GM19239 (cell line): ENCODE data around the gene ZNF320.
"Not testable (repeated sequence)": the region's sequence is repeated elsewhere in the genome, so short reads cannot be mapped to it uniquely, and the experiment has no call there.

ENCODE experiments used
- DNase-seq: peaks from one replicate; pipeline ENCODE4 v3.0.0; 2011; ENCODE audit warnings: low spot score; ENCODE audit not compliant: insufficient read length
- FAIRE-seq: peaks from 2 replicates; lab custom pipeline; 2011; peaks lifted over from hg19 to GRCh38; lab: Jason Lieb, UNC

The ZNF320 gene

DNA sequence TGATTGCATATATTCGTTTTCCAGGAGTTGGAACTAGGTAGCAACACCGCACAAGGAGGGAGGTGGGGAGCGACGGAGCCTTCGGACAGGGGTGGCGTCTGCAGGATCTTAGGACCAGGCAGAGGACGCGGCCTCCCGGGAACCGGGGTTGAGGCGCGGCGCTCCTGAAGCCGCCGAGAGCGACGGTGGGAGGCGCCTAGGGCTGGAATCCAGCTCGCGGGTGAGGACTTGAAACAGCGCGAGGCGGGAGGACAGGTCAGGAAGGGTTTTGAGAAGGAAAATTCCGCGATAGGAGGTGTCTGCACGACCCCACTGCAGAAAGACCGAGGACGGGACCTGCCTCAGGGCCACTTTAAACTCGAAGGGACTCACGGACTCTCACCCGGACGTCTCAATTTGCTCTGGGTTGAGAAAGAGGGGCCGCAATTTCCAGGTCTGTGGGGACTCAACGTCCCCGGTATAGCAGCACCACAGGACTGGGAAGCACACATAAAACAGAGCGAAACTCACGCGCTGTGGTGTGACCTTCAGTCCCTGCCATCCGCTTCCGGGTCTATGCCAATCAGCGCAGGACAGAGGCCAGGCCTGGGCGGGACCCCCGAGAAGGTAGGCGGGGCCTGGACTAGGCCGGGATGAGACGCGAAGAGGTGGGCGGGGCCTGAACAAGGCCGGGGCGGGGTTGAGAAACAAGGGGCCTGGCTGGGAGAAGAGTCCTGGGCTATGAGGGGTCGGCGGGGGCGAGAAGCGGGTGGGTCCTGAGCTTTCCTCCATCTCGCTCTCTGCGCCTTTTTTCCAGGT is at the start of gene ZNF320:
TSS of gene ZNF320 (minus strand) at position 498 of the 798 bp plus-strand sequence. CDS start 7,380 bp downstream, outside the sequence.
- DNase-seq (peak; percentile 79), FAIRE-seq (peak; percentile 89)

DNA sequence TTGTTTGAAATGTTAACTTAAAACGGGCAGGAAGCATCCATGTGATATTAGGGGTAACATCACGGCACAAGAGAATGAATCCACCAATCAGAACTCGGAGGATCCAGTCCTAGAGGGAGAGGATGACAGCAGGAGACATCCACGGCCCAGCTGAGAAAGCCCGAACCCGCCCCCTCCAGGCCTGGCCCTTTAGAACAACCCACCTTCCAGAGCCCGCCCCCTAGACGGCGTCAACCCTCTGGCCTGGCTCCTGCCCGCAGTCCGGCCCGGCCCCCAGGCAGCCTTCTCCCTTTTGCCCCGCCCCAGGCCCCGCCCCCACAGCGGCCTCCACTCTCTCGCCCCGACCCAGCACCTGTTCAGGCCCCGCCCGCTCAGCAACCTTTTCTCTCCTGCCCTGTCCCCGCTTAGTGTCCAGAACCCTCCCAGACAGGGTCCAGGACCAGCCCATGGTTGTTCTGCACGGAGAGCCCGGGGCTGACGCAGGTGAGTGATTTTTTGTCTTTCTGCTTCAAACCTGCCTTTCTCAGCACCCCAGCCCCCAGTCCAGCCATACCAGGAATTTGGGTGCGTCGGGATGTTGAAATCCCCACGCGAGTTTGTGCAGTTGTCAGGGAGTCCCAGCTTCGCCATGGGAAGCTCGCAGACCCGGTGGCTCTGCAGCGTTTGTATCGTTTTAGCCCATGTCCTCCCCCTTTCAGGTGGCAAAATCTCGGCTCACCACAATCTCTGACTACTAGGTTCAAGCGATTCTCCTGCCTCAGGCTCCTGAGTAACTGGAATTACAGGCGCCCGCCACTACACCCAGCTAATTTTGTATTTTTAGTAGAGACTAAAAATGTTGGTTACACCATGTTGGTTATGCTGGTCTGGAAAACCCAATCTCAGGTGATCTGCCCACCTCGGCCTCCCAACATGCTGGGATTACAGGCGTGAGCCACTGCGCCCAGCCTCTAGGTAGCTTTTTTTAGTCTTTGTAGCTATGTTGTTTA is 49.2 kb upstream of the ZNF320 start:
- FAIRE-seq (no peak), DNase-seq (no peak)

DNA sequence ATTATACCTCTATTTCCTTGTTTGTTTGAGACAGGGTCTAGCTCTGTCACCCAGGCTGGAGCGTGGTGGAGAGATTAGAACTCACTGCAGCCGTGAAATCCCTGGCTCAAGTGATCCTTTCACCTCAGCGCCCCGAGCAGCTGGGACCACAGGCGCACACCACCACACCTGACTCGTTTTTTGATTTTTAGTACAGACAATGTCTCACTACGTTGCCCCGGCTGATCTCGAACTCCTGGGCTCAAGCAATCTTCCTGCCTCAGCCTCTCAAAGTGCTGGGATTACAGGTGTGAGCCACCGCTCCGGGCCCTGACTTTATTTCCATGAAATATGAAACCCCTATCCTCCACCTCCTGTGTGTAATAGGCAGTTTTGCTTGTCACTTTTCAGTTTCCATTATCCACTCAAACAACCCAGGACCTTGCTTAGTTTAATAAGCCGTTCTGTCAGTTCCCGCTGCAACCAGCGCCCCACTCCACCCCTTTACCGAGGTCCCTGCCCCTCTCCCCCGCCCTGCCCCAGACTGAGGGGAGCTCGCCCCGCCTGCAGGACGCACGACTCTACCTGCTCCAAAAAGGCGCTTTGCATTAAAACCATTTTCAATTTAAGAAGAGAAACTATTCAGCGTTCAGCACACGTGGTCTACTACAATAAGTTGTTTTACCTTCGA is 48.4 kb upstream of the ZNF320 start:
- no peak for FAIRE-seq

DNA sequence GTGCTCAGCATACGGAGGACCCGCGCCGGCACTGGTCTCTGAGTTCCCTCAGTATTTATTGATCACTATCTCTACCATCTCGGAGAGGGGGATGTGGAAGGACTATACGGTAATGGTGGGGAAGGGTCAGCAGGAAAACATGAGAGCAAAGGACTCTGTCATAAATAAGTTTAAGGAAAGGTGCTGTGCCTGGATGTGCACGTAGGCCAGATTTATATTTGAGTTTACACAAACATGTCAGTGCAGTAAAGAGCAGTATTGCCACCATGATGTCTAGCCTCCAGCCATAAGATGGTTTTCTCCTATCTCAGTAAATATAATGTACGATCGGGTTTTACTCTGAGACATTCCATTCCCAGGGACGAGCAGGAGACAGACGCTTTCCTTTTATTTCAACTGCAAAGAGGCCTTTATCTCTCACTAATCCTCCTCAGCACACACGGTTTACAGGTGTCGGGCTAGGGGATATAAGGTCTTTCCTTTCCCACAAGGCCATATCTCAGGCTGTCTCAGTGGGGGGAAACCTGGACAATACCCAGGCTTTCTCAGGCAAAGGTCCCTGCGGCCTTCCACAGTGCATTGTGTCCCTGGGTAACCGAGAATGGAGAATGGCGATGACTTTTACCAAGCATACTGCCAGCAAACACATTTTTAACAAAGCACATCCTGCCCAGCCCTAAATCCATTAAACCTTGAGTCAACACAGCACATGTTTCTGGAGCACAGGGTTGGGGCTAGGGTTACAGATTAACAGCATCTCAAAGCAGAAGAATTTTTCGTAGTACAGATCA is 47.5 kb upstream of the ZNF320 start:
- FAIRE-seq, DNase-seq: not testable (repeated sequence)

More for the DNA sequence above, 48.4 kb upstream of the ZNF320 start:
- DNase-seq, result no peak

DNA sequence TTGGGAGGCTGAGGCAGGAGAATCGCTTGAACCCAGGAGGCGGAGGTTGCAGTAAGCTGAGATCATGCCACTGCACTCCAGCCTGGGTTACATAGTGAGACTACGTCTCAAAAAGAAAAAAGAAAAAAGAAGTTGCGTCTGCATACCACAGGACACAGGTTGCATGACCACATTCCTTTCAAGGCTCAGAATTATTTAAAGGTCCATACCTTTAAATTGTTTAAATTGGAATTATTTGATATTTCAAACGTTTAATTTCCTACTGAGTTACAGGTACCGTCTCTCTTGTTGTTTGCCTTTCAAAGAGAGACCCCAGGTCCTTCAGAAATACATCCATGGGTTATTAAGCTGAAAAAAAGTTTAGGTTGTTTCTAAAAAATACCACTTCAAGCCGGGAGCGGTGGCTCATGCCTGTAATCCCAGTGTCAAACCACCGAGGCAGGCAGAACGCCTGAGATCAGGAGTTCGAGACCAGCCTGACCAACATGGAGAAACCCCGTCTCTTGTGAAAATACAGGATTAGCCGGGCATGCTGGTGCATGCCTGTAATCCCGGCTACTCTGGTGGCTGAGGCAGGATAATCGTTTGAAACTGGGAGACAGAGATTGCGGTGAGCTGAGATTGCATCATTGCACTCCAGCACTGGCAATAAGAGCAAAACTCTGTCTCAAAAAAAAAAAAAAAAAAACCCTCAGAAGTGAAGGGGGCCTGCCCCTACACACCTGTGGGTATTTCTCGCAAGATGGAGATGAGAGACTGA is 46.6 kb upstream of the ZNF320 start:
- no peak for FAIRE-seq
- DNase-seq, result no peak

DNA sequence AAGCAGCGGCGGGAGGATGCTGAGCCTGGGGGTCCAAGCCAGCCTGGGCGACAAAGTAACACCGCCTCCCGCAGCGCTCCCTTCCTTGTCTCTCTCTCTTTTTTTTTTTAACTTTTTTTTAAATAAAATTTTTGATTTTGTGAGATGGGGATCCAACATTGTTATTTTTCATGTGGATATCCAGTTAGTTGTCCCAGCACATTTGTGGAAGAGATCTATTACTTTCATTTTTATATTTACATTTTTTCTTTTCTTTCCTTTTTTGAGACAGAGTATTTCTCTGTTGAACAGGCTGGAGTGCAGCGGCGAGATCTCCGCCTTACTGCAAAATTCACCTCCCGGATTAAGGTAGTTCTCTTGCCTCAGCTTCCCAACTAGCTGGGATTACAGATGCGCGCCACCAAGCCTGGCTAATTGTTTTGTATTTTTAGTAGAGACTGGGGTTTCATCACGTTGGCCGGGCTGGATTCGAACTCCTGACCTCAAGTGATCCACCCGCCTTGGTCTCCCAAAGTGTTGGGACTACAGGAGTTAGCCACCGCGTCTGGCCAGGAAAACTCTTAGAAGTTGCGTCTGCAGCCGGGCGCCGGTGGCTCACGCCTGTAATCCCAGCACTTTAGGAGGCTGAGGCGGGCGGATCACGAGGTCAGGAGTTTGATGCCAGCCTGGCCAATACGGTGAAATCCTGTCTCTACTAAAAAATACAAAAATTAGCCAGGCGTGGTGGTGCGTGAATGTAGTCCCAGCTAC is 45.9 kb upstream of the ZNF320 start:
- no peak for FAIRE-seq

DNA sequence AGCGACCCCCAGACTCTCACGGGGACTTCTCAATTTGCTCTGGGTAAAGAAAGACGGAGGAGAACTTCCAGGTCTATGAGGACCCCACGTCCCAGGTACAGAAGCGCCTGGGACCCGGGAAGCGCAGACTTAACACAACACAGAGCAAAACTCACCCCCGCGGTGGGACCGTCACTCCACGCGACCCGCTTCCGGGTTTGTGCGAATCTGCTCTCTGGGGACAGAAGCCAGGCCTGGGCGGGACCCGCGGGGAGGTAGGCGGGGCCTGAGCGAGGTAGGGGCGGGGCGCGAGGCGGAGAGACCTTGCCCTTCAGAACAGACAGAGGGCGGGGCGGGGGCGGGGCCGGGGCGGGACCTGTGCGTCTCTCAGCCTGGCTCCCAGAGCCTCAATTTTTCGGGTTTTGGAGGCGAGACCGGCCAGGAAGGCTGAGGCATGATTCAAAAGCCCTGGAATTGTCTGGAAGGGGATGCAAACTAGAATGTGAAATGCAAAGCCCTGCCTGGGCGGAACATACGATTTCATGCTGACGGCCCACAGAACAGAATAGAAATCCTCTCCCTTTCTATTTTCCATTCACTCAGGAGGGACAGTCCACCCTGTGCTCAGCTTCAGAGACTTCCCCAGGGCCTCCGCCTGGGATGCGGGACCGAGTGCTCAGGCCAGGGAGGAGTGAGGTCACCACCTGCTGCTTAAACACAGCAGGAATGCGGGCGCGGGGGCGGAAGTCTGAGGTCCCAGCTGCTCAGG is 45.1 kb upstream of the ZNF320 start:
- DNase-seq (peak; percentile 80), FAIRE-seq (peak; percentile 91)

More for the DNA sequence above, 45.9 kb upstream of the ZNF320 start:
- no peak for DNase-seq

DNA sequence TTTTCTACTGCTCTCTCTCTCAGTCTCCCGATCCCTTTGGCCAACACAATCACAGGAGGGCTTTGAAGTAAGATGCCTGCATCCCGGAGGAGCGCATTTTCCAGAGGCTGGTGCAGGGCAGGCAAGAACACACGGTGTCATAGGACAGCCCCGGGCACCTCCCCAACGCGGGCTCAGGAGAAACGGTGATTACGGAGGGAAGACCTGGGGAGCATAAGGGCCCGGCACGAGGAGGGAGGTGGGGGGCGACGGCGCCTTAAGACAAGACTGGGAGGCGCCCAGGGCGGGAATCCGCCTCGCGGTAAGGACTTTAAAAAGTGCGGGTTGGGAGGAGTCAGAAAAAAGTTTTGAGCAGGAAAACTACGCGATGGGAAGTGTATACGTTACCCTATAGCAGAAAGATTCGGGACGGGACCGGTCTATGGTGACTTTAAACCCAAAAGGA is 44.5 kb upstream of the ZNF320 start:
- DNase-seq (no peak), FAIRE-seq (no peak)

DNA sequence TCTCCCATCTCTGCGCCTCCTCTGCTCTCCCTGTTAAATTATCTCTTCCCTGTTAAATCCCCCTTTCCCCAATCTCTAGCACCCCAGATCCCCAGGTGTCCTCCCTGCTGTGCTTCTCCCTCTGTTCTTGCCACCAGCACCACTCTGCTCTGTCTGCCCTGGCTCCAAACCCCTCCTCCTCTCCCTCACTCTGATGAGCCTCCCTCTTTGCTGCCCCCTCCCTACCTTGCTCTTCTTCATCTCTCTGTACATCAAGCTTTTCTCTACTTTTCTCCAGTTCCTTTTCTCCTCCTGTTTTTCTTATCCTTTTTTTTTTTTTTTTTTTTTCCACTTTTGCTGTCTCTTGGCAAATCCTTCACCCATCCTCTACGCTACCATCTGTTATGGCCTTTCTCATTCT is 44.1 kb upstream of the ZNF320 start:
- not testable (repeated sequence) for DNase-seq, FAIRE-seq

DNA sequence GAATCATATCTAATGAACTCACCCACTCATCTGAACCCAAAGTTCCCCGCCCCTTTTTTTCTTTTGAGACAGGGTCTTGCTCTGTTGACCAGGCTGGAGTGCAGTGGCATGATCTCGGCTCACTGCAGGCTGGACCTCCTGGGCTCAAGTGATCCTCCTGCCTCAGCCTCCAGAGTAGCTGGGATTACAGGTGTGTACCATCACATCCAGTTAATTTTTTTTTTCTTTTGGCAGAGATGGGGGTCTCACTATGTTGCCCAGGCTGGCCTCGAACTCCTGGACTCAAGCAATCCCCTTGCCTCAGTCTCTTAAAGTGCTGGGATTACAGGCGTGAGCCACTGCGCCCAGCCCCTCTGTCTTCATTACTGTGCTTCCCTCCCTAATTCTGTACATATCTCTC is 43.5 kb upstream of the ZNF320 start:
- FAIRE-seq, DNase-seq: not testable (repeated sequence)

DNA sequence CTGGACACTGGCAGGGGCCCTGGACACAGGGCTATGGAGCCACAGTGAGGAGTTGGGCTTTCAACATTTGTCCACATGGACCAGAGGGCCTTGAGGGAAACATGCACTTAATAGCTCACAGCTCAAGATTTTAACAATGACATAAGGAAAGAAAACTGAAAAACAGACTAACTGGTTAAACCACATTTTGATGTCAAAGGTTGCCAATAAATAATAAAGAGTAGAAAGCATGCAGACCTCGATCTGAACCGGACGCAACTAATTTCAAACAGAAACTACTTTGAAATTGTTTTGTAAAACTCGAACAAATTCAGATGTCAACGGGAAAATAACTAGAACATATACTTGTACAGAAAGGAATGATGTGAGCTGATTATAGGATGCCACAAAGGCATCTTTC is 41.3 kb upstream of the ZNF320 start:
- FAIRE-seq (no peak), DNase-seq (no peak)

DNA sequence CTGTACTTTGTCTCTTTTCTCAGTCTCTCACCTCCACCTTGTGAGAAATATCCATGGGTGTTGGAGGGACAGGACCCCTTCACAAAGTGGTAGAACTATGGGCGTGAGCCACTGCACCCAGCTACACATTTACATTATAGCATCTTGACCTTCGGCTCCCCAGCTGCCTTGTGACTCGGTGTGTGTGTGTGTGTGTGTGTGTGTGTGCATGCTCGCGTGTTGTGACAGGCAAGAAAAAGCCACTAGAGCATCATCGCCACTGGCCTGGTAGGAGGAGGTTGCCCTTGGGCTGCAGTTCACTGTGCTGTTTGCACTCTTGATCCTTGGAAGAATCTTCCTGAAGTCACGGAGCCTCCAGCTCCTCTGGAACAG is 39.5 kb upstream of the ZNF320 start:
- DNase-seq, result no peak
- no peak for FAIRE-seq

DNA sequence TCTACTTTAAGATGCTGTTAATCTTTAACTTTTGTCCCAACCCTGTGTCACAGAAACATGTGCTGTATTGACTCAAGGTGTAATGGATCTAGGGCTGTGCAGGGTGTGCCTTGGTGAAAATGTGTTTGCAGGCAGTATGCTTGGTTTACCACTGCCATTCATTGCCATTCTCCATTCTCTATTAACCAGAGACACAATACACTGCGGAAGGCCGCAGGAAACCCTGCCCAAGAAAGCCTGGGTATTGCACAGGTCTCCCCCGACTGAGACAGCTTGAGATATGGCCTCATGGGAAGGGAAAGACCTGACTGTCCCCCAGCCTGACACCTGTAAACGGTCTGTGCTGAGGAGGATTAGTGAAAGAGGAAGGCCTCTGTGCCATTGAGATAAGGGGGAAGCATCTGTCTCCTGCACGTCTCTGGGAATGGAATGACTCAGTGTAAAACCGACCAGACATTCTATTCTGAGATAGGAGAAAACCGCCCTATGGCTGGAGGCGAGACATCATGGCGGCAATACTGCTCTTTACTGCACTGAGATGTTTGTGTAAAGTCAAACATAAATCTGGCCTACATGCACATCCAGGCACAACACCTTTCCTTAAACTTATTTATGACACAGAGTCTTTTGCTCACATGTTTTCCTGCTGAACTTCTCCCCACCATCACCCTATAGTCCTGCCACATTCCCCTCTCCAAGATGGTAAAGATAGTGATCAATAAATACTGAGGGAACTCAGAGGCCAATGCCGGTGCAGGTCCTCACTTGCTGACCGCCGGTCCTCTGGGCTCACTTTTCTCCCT is 38.9 kb upstream of the ZNF320 start:
- FAIRE-seq (no peak), DNase-seq (no peak)

DNA sequence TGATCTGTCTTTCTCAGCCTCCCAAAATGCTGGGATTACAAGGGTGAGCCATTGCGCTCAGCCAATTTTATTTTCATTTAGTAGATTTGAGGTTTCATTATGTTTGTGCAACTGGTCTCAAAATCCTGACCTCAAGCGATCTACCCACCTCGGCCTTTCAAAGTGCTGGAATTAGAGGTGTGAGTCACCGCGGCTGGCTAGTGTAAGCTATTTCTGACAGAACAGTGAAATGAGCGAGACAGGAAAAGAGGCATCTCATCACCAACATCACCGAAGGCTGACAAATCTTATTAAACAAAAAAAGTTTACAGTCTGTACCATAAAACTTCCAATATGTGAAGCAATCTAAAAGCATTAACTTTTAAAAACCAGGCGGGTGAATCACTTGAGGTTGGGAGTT is 38.0 kb upstream of the ZNF320 start:
- FAIRE-seq, result no peak
- DNase-seq, result no peak

DNA sequence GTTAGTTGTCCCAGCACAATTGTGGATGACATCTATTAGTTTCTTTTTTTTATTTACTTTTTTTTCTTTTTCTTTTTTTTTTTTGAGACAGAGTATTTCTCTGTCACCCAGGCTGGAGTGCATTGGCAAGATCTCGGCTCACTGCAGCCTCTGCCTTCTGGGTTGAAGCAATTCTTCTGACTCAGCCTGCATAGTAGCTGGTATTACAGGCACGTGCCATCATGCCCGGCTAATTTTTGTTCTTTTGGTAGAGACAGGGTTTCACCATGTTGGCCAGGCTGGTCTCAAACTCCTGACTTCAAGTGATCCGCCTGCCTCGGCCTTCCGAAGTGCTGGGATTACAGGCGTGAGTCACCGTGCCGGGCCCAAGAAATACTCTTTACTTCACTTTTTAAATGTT is 27.2 kb upstream of the ZNF320 start:
- not testable (repeated sequence) for DNase-seq

DNA sequence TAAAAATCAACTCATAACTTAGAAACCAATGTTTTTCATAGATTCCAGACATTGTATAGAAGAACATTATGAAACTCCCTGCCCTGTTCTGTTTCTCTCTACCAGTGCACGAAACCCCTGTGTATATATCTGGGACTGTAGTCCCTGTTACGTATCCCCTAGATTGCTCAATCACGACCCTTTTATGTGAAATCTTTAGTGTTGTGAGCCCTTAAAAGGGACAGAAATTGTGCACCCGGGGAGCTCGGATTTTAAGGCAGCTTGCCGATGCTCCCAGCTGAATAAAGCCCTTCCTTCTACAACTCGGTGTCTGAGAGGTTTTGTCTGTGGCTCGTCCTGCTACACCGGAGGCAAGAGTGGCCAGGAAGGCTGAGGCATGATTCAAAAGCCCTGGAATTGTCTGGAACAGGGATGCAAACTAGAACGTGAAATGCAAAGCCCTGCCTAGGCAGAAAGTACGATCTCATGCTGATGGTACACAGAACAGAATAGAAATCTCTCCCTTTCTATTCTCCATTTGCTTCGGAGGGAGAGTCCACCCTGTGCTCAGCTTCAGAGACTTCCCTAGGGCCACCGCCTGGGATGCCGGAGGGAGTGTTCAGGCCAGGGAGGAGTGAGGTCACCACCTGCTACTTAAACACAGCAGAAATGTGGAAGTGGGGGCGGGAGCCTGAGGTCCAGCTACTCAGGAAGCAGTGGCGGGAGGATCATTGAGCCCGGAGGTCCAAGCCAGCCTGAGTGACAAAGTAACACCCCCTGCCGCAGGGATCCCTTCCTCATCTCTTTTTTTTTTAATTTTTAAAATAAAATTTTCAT is 26.6 kb upstream of the ZNF320 start:
- FAIRE-seq (no peak), DNase-seq (no peak)

More for the DNA sequence above, 27.2 kb upstream of the ZNF320 start:
- FAIRE-seq, result not testable (repeated sequence)
